ENCODE data around the gene SFXN5. TPM values are rescaled to one million over a fixed set of nuclear protein-coding genes. Genes with fewer than 3 reads are reported as not detected.
"Not testable (repeated sequence)": the region's sequence is repeated elsewhere in the genome, so short reads cannot be mapped to it uniquely, and the experiment has no call there.

SFXN5 gene
- total RNA-seq (2013) = 25.4 TPM
- 10 to 100 TPM in 1 of 3 donors, 1 to 10 TPM in 2; 5.9 to 28.6 (median 9.5) TPM for polyA plus RNA-seq
- polyA minus RNA-seq = 25.8 and 33.3 TPM in 2 replicates
- 4.9 to 37.7 (median 23.5) reads per million in 11 experiments for total RNA-seq

- under 1% methylated on average over 59 of the region's 67 CpGs for WGBS (ENCODE audit: insufficient coverage)
- H2AFZ ChIP-seq (ENCODE audit: insufficient read depth, low read depth, low read length, poor library complexity, severe bottlenecking) = peak within 1 kb of the TSS; percentile 99
- H3K27ac Mint-ChIP-seq = peak within 1 kb of the TSS; percentile 92 to 96 (median 94)
- TF ChIP-seq CTCF (IDR thresholded peaks at IDR 0.05) = peak; percentile 18
- H3K36me3 ChIP-seq (replicated peaks in 1 of 2; ENCODE audit: control insufficient read depth in 1 of 2, insufficient read depth in 2 of 2, low read length in 2 of 2) = peaks cover 0 to 16% of the 10 kb centered on the region in 2 donors
- peak within 1 kb of the TSS; percentile 90 to 99 for H3K4me3 Mint-ChIP-seq
- peaks cover 46% of the 10 kb centered on the region for H3K79me2 ChIP-seq (ENCODE audit: insufficient read depth, low read length)
- peak within 1 kb of the TSS; percentile 82 to 93 for H3K27ac ChIP-seq (ENCODE audit: low read depth in 1 of 2, low read length in 2 of 2)
- intact Hi-C loops (cut with micrococcal nuclease) = loop anchor here (1.0 to 5.0 kb wide), 4 partner anchors 79 to 162 kb away; partner anchors contain the start of genes PRADC1 (in 2 of the 2), CCT7 (in 1 of the 2) and SMYD5 (in 1 of the 2)
- H3K27me3 ChIP-seq (ENCODE audit: control insufficient read depth in 2 of 2, insufficient read depth in 2 of 2, low read length in 2 of 2) = no peaks in the 10 kb centered on the region
- peak; percentile 95 to 97 (median 96) for DNase-seq
- peaks cover 0 to 8% (median 2%) of the 10 kb centered on the region in 3 donors for H3K27me3 Mint-ChIP-seq (ENCODE audit: low read depth in 3 of 3)
- H3K36me3 Mint-ChIP-seq = peaks cover 12 to 19% of the 10 kb centered on the region in 2 donors
- H3K4me2 ChIP-seq (replicated peaks; ENCODE audit: extremely low read depth, low read length, poor library complexity, severe bottlenecking) = peak within 1 kb of the TSS; percentile 100
- peaks cover 41% of the 10 kb centered on the region for H3K4me1 Mint-ChIP-seq
- H3K9me3 ChIP-seq (replicated peaks in 1 of 2; ENCODE audit: control insufficient read depth in 1 of 2, insufficient read depth in 1 of 2, low read length in 2 of 2) = no peaks in the 10 kb centered on the region
- peaks cover 35% of the 10 kb centered on the region for H4K20me1 ChIP-seq (ENCODE audit: insufficient read depth, low read length)
- H3K9ac ChIP-seq (ENCODE audit: insufficient read depth, low read length, poor library complexity, severe bottlenecking) = peak within 1 kb of the TSS; percentile 98
- H3K9me3 Mint-ChIP-seq = peaks cover 0 to 2% (median 0%) of the 10 kb centered on the region in 7 donors
- peak within 1 kb of the TSS; percentile 75 to 92 (median 84) for H3K4me3 ChIP-seq (replicated peaks in 1 of 3; ENCODE audit: low read depth in 2 of 3, low read length in 3 of 3)
- H3K4me1 ChIP-seq (ENCODE audit: control insufficient read depth in 1 of 2, insufficient read depth in 2 of 2, low read length in 2 of 2) = peaks cover 28 to 34% of the 10 kb centered on the region in 2 donors
Measured at GRCh38 chr2:73071360-73072128, at the start of gene SFXN5. TSS of gene SFXN5 (minus strand) at chr2:73071712. CDS start at chr2:73071705, 7 bp downstream.

- H3K36me3 ChIP-seq (replicated peaks in 1 of 2; ENCODE audit: control insufficient read depth in 1 of 2, insufficient read depth in 2 of 2, low read length in 2 of 2); H3K4me3 ChIP-seq (replicated peaks in 1 of 3; ENCODE audit: low read depth in 2 of 3, low read length in 3 of 3); H3K27ac ChIP-seq (ENCODE audit: low read depth in 1 of 2, low read length in 2 of 2); H3K36me3 Mint-ChIP-seq; H3K9ac ChIP-seq (ENCODE audit: insufficient read depth, low read length, poor library complexity, severe bottlenecking); H2AFZ ChIP-seq (ENCODE audit: insufficient read depth, low read depth, low read length, poor library complexity, severe bottlenecking); H3K4me2 ChIP-seq (replicated peaks; ENCODE audit: extremely low read depth, low read length, poor library complexity, severe bottlenecking); H3K9me3 Mint-ChIP-seq; H3K9me3 ChIP-seq (replicated peaks in 1 of 2; ENCODE audit: control insufficient read depth in 1 of 2, insufficient read depth in 1 of 2, low read length in 2 of 2); H3K27ac Mint-ChIP-seq; H3K79me2 ChIP-seq (ENCODE audit: insufficient read depth, low read length); DNase-seq; intact Hi-C loops (cut with micrococcal nuclease); H3K4me3 Mint-ChIP-seq; H3K4me1 ChIP-seq (ENCODE audit: control insufficient read depth in 1 of 2, insufficient read depth in 2 of 2, low read length in 2 of 2); H3K4me1 Mint-ChIP-seq; H4K20me1 ChIP-seq (ENCODE audit: insufficient read depth, low read length): not testable (repeated sequence)
- H3K27me3 ChIP-seq (ENCODE audit: control insufficient read depth in 2 of 2, insufficient read depth in 2 of 2, low read length in 2 of 2) = peaks cover 4 to 29% of the 10 kb centered on the region in 2 donors
- WGBS (ENCODE audit: insufficient coverage) = 98% methylated on average over 6 of the region's 11 CpGs
- peaks cover 24 to 52% (median 43%) of the 10 kb centered on the region in 3 donors for H3K27me3 Mint-ChIP-seq (ENCODE audit: low read depth in 3 of 3)
Measured at GRCh38 chr2:73119611-73120239, 48.2 kb upstream of the SFXN5 start.
